ENCODE measurements around the gene ANKRD31.
"Not testable (repeated sequence)": the region's sequence is repeated elsewhere in the genome, so short reads cannot be mapped to it uniquely, and the experiment has no call there.

ANKRD31 gene

DNA sequence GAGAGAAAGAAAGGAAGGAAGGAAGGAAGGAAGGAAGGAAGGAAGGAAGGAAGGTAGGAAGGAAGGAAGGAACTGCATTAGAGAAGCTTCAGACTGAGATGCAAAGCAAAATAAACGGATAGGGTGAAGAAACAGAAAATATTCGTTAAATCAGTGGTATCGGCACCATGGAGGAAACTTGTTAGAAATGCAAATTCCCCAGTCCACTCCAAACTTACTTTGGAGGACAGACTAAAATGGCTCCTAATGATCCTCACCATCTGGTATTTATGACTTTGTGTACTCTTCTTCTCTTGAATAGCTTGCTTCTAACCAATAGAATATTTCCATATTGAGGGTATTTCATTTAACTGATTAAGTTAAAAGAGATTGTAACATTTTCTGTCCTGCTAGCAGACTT lies 96.4 kb downstream of the ANKRD31 start:
- DNase-seq (ENCODE audit: low spot score): no peak

DNA sequence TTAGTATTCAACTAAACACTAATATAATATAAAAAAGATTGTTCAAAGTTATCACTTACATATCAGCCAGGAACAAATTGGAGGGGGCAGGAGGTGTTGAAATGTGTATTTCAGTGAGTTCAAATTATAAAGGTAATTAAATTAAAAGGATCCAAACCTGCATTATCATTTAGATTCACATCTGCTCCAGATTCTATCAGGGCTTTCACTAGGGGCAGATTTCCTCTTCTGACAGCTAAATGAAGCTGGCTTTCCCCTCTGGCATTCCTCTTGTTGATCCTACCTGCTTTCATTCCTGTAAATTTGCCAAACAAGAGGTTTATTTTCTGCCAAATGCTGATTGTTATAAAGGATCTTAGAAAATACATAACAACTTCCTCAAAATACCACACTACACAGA lies 98.0 kb downstream of the ANKRD31 start:
- no peak for DNase-seq (ENCODE audit: low spot score)

DNA sequence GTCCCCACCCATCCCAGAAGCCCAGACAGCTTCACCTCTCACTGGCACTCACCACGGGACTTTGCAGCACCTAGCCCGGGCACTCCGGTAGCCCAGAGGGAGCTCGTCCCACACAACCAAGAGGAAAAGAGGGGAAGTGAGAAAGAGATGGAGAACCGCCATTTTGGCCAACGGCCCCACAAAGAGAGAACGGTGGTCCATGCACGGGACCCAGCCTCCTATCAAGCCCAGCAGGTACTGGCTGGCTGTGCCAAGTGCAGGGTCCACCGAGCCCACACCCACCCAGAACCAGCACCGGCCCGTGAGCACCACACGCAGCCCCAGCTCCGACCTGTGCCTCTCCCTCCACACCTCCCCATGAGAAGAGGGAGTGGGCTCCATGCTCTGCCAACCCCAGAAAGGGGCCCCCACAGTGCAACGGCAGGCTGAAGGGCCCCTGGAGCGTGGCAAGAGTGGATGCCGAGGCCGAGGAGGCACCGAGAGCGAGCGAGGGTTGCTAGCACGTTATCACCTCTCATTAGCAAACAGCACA lies 105.8 kb downstream of the ANKRD31 start:
- no peak for DNase-seq (ENCODE audit: low spot score)

DNA sequence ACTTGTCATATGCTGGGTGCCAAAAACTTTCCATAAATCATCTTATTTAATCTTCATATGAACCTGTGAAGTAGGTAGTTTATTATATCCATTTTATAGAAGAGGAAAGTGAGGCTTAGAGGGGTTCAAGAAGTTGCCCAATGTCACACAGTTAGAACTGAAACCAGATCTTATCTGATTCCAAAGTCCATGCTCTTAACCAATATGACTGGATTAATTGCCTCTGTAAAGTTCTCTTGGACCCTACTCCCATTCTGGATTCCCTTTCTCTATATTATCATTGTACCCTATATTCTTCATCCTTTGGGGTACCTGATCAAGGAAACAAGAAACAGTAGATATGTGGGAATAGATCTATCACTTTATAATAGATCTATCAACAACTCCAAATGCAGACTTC lies 119.8 kb downstream of the ANKRD31 start:
- no peak for DNase-seq (ENCODE audit: low spot score)

DNA sequence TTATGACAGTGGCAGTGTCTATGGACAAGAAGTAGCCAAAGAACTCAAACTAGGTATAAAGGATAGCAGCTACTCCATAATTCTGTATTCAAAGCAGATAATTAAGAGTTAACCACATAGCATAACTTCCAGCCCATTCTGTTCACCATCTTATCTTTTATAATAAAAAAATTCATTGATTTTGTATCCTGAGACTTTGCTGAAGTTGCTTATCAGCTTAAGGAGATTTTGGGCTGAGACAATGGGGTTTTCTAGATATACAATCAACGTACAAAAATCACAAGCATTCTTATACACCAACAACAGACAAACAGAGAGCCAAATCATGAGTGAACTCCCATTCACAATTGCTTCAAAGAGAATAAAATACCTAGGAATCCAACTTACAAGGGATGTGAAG lies 122.4 kb downstream of the ANKRD31 start:
- DNase-seq (ENCODE audit: low spot score): not testable (repeated sequence)

DNA sequence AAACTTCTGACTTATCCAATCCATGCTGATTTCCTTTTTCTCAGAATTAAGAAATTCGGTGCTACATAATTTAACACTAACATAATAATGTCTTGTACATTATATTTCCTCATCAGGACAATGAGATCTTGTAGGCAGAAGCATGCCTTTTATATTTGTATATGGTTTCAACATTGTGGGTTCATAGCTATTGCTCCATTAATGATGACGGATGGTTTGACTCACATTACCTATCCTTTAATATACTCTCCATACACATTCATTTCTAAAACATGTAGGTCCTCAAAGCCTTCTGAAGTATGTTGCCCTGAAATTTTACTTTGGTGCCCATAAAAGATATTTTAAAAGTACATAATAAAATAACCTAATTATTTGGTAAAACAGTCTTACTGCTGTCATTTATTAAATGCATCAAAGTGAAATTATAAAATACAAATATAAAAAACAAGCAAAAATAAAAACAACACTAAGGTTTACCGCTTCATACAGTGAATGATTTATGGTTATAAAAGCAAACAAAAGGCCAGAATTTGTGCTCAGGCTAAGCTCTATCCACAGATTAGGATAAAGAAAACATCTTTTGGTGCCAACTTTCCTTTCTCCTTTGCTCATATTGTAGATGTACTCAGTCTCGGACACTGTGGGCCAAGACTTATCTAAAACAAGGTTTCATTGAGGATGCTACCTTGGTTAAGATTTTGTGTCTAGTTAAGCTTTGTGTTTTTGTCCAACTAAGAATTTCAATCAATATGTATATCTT lies 123.1 kb downstream of the ANKRD31 start:
- no peak for DNase-seq (ENCODE audit: low spot score)

DNA sequence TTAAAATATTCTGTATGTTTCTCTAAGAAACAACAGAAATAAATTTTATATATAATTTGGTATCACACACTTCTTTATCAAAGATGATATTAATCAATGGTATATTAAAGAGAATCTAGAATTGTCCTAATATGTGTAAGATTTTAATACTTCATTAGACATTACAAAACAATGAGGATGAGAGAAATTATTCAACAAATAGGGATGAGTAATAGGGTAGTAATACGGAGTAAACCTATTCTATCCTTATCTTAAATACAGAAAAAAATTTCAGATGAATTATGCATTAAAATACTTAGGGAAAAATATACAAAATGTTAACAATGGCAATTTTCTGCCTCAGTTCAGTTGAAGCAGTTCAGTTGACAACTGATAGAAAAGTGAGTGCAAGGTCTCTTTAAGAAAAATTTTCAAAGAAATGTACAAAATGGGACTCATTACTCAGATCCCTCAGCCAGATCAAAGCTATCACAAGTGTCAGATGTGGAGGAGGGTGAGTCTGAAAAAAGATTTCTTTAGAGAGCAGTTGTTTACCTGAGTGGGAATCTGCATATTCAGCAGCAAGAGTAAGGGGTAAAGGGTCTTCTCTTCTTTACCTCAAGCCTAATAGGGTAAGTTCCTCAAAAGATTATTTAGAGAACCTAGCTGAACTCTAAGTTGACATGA lies 127.6 kb downstream of the ANKRD31 start:
- DNase-seq (ENCODE audit: low spot score): no peak

DNA sequence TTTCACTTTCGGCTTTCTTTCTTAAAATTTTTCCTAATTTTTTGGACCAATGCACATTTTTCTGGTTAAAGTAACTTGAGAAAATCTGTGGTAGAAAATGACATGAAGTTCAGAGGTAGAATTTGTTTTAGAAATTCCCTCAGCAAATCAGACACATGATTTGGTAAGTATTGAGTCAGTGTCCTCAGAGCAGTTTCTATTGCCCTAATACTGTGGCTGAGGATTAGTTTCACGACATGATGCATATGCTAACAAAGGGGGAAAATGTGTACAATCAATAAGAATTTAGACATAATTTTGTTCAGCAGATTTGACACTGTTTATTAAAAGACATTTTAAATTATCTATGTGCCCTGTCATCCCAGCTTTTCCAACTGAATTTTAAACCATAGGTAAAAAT lies 128.2 kb downstream of the ANKRD31 start:
- no peak for DNase-seq (ENCODE audit: low spot score)

DNA sequence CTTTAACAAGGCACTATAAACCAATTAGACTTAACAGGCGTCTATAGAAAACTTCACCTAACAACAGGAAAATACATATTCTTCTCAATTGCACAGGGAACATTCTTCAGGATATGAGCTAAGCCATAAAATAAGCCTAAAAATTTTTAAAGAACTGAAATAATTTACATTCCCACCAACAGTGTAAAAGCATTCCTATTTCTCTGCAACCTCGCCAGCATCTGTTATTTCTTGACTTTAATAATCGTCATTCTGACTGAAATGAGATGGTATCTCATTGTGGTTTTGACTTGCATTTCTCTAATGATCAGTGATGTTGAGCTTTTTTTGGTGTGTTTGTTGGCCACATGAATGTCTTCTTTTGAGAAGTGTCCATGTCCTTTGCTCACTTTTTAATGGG lies 140.7 kb downstream of the ANKRD31 start:
- not testable (repeated sequence) for DNase-seq (ENCODE audit: low spot score)

DNA sequence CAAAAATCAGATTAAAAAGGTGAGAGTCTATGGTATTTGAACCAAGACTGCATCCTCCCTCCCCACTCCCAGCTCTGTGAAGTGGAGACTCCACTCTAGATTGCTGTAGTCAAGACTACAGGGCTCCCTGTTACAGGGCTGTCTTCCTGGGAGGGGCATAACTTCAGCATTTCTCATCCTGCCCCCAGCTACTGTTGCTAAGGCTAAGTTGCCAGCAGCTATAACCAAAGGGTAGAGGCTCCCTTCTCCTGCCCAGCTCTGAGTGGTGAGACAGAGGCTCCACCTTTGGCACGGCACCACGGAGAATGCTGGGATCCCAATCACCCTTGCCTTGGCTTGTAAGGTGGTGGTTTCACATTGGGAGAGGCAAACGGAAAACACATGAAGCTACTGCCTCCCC lies 145.1 kb downstream of the ANKRD31 start:
- DNase-seq (ENCODE audit: low spot score): no peak

DNA sequence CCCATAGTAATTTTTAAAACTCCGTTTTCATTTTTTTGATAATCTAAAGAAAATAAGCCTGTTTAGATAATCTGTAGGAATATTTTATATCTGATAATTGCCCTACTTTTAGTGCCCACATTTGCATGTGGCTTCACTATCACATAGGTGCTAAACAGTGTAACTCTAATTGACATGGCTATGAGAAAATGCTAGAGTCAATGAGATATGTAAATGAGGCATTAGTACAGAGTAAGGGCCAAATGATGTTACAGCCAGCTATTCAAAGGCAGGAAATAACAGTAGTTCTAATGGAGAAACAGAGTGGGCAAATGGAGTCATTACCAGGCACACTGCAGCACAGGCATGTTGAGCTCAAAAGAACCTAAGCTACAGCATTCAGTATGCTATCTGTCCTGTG lies 147.0 kb downstream of the ANKRD31 start:
- DNase-seq (ENCODE audit: low spot score): no peak

DNA sequence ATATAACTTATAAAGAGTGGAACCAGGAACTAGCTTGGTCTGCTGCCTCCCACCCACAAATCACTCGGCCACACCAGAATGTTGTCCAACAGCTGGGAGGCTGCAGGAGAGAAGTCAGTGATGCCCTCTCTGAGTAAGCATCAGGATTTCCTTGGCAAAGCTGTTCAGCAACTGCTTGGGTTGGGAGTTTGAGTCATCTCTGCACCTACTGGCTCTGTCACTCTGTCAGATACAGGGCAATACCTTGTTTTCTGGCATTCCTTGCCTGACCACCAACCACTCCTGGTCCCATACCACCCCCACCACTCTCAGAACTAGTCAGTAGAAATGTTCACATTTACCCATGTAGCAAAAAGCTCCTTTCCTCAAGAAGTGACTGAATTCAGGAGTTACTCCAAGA lies 147.5 kb downstream of the ANKRD31 start:
- no peak for DNase-seq (ENCODE audit: low spot score)

DNA sequence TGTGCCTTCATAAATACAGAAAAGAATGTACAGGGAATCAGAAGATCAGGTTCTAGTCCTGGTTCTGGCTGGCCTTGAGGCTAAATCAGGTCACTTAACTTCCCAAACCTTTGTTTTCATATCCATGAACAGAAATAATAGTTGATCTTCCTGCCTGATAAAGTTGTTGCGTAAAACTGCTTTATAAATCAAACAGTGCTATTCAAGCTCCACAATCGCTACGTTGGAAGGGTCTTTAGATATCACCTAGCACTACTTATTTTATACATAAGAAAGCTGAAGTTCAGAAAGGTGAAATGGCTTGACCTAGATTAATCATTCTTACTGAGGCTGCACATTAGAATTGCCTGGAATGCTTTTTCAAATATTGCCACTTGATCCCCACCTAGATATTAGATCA lies 148.0 kb downstream of the ANKRD31 start:
- no peak for DNase-seq (ENCODE audit: low spot score)

DNA sequence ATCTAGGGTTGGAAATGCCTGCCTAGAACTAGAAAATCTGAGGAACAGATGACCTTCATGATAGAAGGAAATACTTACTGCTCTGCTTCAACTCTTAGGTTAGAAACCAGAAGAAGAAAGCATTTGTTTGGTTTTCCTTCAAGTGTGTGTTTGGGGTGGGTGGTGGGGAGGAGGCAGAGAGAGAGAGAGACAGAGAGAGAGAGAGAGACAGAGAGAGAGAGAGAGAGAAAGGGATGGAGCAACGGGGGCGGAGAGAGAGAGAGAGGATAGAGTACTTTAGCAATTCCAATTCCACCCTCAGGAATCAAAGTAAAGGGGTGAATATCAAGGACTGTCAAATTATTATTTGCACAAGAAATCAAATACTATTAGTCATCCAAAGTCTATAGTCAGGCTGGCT lies 155.2 kb downstream of the ANKRD31 start:
- DNase-seq (ENCODE audit: low spot score): no peak

DNA sequence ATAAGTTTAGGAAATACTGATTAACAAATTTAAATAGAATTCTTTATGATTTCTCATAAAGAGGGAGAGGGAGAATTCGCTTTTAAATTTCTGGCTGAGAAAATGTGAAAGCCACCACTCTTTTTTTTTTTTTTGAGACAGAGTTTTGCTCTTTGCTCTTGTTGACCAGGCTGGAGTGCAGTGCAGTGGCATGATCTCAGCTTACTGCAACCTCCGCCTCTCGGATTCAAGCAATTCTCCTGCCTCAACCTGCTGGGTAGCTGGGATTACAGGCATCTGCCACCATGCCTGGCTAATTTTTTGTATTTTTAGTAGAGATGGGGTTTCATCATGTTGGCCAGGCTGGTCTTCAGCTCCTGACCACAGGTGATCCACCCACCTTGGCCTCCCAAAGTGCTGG lies 157.3 kb downstream of the ANKRD31 start:
- not testable (repeated sequence) for DNase-seq (ENCODE audit: low spot score)

DNA sequence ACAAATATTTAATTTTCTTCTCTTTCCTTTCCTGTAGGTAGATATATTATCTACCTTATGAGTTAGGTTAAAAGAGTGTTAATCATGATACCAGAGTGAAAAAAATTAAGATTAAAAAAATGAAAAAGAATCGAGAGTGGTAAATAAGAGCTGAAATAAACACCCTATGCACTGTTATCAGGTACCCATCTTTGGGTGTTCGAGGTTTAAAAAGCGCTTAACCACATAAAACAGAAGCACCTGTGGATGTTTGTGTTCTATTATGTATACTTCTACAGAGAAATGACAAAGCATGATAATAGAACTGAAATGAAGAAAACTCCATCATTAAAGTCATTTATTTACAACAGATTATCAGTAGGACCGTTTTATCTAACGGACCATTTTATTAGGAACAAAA lies 158.7 kb downstream of the ANKRD31 start:
- no peak for DNase-seq (ENCODE audit: low spot score)

DNA sequence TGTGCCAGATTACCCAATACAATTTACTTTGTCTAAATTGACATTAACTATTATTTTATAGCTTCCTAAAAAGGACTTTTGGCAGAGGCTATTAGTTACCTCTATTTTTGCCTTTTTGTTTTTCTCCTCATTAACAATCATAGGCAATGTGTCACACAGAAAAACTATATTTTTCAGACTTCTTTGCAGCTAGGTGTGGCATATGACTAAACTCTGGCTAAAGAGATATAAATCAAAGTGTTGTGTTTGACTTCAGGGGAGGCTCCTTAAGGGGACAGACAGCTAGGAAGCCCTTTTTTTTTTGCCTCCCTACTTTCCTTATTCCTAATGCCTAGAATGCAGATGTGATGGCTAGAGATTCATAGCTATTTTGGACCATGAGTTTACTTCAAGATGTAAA lies 164.6 kb downstream of the ANKRD31 start:
- DNase-seq (ENCODE audit: low spot score): no peak

DNA sequence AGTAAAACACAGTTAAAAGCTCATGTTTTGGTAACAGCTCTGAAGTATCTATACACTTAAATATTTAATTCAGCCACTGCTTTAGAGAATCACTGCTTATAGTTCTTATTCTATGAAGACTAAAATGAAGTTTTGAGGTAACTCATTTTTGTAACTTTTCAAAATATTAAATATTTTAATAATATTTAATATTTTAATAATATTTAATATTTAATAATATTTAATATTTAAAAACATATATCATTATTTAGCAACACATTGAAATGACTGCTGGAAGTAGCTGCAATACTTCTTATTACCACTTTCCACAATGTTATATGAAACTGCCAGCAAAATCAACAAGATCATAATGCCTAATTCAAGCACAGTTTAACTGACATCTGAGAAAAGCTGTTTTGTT lies 165.6 kb downstream of the ANKRD31 start:
- no peak for DNase-seq (ENCODE audit: low spot score)

DNA sequence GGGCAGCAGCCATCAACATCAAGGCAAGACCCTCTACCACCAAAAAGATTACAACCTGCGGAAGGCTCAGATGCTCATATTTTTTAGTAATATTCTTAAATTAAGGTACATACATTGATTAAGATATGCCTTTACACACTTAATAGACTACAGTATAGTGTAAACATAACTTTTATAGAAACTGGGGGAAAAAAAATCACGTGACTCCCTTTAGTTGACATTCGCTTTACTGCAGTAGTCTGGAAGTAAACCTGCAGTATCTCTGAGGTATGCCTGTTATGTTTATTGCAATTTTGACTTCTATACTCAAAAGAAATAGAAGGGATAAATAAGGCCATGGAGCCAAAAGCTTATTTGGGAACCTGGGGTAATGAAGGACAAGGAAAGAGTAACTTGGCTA lies 169.2 kb downstream of the ANKRD31 start:
- no peak for DNase-seq (ENCODE audit: low spot score)

DNA sequence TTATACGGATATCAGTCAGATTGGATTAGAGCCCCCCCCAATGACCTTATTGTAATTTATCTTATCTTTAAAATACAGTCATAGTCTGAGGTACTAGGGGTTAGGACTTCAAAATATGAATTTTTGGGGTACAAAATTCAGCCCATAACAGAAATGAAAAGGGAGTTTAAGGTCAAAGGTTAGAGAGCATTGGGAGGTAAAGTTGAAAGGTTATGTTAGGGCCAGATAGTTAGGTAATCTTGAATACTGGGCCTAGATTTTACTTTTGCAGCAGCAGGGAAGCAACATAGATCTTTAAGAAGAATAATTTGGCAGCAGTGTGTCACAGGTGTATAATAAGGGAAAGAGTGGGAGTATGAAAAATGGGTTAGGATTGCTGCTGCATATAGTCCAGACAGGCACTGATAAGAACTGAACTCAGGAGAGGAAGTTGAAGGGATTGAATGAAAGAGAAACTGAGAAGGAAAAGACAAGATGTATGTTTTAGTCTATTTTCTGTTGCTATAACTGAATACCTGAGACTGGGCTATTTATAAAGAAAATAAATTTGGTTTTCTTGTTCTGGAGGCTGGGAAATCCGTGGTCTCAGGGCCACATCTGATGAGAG lies 173.7 kb downstream of the ANKRD31 start:
- no peak for DNase-seq (ENCODE audit: low spot score)

DNA sequence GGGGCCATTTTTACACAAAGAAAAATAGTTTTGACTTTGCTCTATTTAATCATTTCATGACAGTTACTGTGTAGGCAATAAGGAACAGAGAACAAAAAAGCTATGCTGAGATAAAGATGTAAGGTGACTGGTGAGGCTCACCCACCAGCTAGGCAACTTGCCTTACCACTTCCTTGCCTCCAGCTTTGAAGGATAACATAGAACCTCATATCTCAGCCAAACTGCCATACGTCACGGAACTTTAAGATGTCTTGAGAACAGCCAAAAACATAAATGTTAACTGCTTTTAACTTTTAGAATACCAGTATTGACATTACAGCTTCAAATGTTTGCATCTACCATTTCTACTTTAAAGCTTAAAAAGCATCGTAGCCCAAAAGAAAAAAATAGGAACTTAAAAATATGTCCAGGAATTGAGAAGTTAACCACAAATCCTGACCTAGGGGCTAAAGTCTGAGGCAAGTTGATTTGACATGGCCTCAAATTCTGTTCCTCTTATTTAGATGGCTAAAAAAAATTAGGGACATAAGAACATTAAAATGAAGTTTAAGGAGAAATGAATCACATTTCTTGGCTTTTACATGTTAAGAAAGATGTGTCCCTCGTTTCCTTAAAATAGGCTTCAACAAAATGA lies 176.6 kb downstream of the ANKRD31 start:
- no peak for DNase-seq (ENCODE audit: low spot score)

DNA sequence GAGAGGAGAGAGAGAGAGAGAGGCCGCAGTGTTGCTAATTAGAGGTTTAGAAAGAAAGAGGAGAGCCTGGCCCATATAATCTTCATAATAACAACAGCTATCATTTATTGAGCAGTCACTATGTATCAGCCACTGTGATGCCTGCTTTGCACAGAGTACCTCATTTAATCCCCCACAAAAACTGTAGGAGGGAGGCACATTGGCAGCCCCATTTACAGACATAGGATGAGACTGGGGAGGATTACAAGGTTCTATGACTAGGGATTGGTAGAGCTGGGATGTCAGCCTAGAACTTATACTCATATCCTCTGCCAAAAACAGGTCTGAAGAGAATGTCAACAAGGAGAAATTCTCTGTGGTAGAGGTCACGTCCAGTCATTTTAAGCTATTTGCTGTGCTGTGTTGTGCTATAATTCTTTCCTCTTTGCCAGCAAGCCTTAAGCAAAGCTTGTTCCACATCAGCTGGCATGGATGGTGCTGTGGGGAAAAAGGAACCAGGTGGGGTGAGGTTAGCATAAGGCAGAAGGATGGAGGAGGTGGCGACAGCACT lies 177.6 kb downstream of the ANKRD31 start:
- DNase-seq (ENCODE audit: low spot score): no peak
